ENCODE results near the gene GPX6. TPM values are rescaled to one million over a fixed set of nuclear protein-coding genes. Genes with fewer than 3 reads are reported as not detected.

The GPX6 gene
- total and polyA plus RNA-seq, 10 of the 15 experiments (the other 5 are each of a cell fraction or from before 2014, with no cell fraction given) = not detected

- TF ChIP-seq E4F1 (IDR thresholded peaks at IDR 0.05; ENCODE audit: borderline replicate concordance, partially characterized antibody) = no peak
- TF ChIP-seq CREB1 (IDR thresholded peaks at IDR 0.05; ENCODE audit: low read depth) = no peak
- TF ChIP-seq ZBTB11 (CRISPR knock-in tag; IDR thresholded peaks at IDR 0.05) = no peak
- TF ChIP-seq CUX1 (IDR thresholded peaks at IDR 0.05; ENCODE audit: insufficient replicate concordance, low read depth, low read length) = no peak
- TF ChIP-seq JUNB (IDR thresholded peaks at IDR 0.05) = no peak
These were observed 2.4 kb upstream of the GPX6 start (continued) for GRCh38 chr6:28517964-28518363.

Measured in GM12878 (cell line).